Calu3 (cell line): Measurements from ENCODE around the gene FUCA1. TPM values are rescaled to one million over a fixed set of nuclear protein-coding genes. Genes with fewer than 3 reads are reported as not detected.
"Not testable (repeated sequence)": the region's sequence is repeated elsewhere in the genome, so short reads cannot be mapped to it uniquely, and the experiment has no call there.

Source experiments
- BruUV-seq: library from RNA; stranded (reverse); fragments of 400-500 nt; replicated peaks from 2 replicates; lab custom pipeline; 2021; lab: Mats Ljungman, UMichigan
- CTCF ChIA-PET: fragments of 300-600 bp; sonication (Branson Sonifier 250); formaldehyde crosslinking; loops from one replicate; lab custom pipeline; 2022; ENCODE audit warnings: antibody characterized with exemption; lab: Charles Lee
- DNase-seq: peaks from one replicate; pipeline ENCODE4 v3.0.0; 2022
- H3K27ac Mint-ChIP-seq: one replicate; pipeline ENCODE4 v1.8.0; 2022; ENCODE audit warnings: mixed read lengths; ENCODE audit not compliant: unreplicated experiment
- H3K27me3 Mint-ChIP-seq: one replicate; pipeline ENCODE4 v1.8.0; 2022; ENCODE audit warnings: mixed read lengths; ENCODE audit not compliant: unreplicated experiment
- H3K36me3 Mint-ChIP-seq: one replicate; pipeline ENCODE4 v1.8.0; 2022; ENCODE audit warnings: mild to moderate bottlenecking, moderate library complexity, mixed read lengths; ENCODE audit not compliant: insufficient read depth, unreplicated experiment
- H3K4me1 Mint-ChIP-seq: one replicate; pipeline ENCODE4 v1.8.0; 2022; ENCODE audit warnings: mild to moderate bottlenecking, low read depth, mixed read lengths; ENCODE audit not compliant: unreplicated experiment
- H3K4me3 Mint-ChIP-seq: one replicate; pipeline ENCODE4 v1.8.0; 2022; ENCODE audit warnings: mild to moderate bottlenecking, low read depth, moderate library complexity, mixed read lengths; ENCODE audit not compliant: unreplicated experiment
- H3K9me3 Mint-ChIP-seq: one replicate; pipeline ENCODE4 v1.8.0; 2022; ENCODE audit warnings: low read depth, mixed read lengths; ENCODE audit not compliant: unreplicated experiment
- intact Hi-C: fragments of 100-400 bp; cut with micrococcal nuclease; formaldehyde crosslinking; loops from one replicate; pipeline ENCODE4 v1.10.0; 2022; ENCODE audit not compliant: unreplicated experiment
- total RNA-seq: library from RNA; stranded (reverse); gene quantifications from 2 replicates; pipeline ENCODE4 v1.2.3, GENCODE V29; 2022
- TF ChIP-seq, protein P1 (sequence below): fragments of 200-600 bp; IDR thresholded peaks from one replicate; pipeline ENCODE4 v1.8.0; 2022; ENCODE audit warnings: antibody characterized with exemption; ENCODE audit not compliant: unreplicated experiment

FUCA1 gene
- total RNA-seq, 1 experiment from 2014 or later, result 17.2 TPM

GRCh38 chr1:23805025-23805424, 63.1 kb downstream of the FUCA1 start:
- H3K27me3 Mint-ChIP-seq, result no peaks in the 10 kb centered on the region
- no TSS peak for BruUV-seq
- no peak overlapping the region for H3K27ac Mint-ChIP-seq
- H3K4me3 Mint-ChIP-seq, result no peak overlapping the region
- H3K9me3 Mint-ChIP-seq, result no peaks in the 10 kb centered on the region
- CTCF ChIA-PET, result interaction anchor here (0.9 kb wide), 1 partner anchor 9 kb away, joined by 4 read pairs; no protein-coding TSS in a partner anchor
- DNase-seq, result no peak
- H3K4me1 Mint-ChIP-seq, result no peaks in the 10 kb centered on the region
- peaks cover 19% of the 10 kb centered on the region for H3K36me3 Mint-ChIP-seq
- TF ChIP-seq, protein P1, sequence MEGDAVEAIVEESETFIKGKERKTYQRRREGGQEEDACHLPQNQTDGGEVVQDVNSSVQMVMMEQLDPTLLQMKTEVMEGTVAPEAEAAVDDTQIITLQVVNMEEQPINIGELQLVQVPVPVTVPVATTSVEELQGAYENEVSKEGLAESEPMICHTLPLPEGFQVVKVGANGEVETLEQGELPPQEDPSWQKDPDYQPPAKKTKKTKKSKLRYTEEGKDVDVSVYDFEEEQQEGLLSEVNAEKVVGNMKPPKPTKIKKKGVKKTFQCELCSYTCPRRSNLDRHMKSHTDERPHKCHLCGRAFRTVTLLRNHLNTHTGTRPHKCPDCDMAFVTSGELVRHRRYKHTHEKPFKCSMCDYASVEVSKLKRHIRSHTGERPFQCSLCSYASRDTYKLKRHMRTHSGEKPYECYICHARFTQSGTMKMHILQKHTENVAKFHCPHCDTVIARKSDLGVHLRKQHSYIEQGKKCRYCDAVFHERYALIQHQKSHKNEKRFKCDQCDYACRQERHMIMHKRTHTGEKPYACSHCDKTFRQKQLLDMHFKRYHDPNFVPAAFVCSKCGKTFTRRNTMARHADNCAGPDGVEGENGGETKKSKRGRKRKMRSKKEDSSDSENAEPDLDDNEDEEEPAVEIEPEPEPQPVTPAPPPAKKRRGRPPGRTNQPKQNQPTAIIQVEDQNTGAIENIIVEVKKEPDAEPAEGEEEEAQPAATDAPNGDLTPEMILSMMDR, result no peak
- intact Hi-C loops, result loop anchor here (10.0 kb wide), 1 partner anchor 340 kb away; the partner anchor contains the start of gene IL22RA1

DNA sequence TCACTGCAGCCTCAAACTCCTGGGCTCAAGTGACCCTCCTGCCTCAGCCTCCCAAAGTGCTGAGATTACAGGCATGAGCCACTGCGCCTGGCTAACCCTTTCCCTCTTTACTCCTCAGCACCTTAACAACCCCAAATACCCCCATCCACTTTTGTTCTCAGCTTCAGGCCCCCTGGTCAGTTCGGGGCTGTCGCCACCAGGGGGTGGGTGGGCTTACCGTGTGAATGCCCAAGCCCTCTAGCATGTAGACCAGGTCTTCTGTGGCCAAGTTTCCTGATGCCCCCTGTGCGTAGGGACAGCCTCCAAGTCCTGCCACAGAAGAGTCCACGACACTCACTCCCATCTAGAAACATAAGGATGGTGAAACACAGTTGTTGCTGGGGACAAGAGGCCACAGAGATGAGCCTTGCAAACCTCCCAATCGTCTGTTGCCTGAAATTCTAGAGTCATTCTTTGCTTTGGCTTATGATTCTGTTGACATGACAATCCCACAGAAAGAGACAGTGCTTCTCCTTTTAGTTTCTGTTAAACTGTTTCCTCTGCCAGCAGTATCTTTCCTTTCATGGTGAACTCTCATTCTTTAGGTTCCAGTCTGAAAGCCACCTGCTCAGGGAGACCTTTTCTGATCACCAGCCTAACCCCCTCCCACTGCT, 63.8 kb downstream of the FUCA1 start:
- TF ChIP-seq, protein P1, result no peak
- no peaks in the 10 kb centered on the region for H3K27me3 Mint-ChIP-seq
- intact Hi-C loops, result loop anchor here (10.0 kb wide), 1 partner anchor 340 kb away; the partner anchor contains the start of gene IL22RA1
- H3K36me3 Mint-ChIP-seq, result peaks cover 26% of the 10 kb centered on the region
- BruUV-seq, result no TSS peak
- CTCF ChIA-PET, result no interaction called here
- H3K4me1 Mint-ChIP-seq, result no peaks in the 10 kb centered on the region
- no peaks in the 10 kb centered on the region for H3K9me3 Mint-ChIP-seq
- no peak overlapping the region for H3K27ac Mint-ChIP-seq
- DNase-seq, result no peak
- H3K4me3 Mint-ChIP-seq, result no peak overlapping the region

GRCh38 chr1:23803674-23804073, 64.4 kb downstream of the FUCA1 start:
- Mint-ChIP-seq H3K27ac (no peak overlapping the region), H3K4me1 (no peaks in the 10 kb centered on the region), H3K4me3 (no peak overlapping the region), H3K27me3 (no peaks in the 10 kb centered on the region), H3K9me3 (no peaks in the 10 kb centered on the region), H3K36me3 (peaks cover 32% of the 10 kb centered on the region)
- no TSS peak for BruUV-seq
- CTCF ChIA-PET, result interaction anchor here (1.3 kb wide), 1 partner anchor 26 kb away, joined by 5 read pairs; the partner anchor contains the start of gene PITHD1
- intact Hi-C loops, result loop anchor here (10.0 kb wide), 1 partner anchor 341 kb away; the partner anchor contains the start of gene IL22RA1
- no peak for DNase-seq
- TF ChIP-seq, protein P1, result no peak

- intact Hi-C loops, result loop anchor here (10.0 kb wide), 1 partner anchor 342 kb away; the partner anchor contains the start of gene IL22RA1
- not testable (repeated sequence) for H3K9me3 Mint-ChIP-seq, H3K4me3 Mint-ChIP-seq, H3K4me1 Mint-ChIP-seq, DNase-seq, H3K27me3 Mint-ChIP-seq, H3K27ac Mint-ChIP-seq, BruUV-seq
- peaks cover 40% of the 10 kb centered on the region for H3K36me3 Mint-ChIP-seq
- CTCF ChIA-PET, result interaction anchor here (1.3 kb wide), 1 partner anchor 25 kb away, joined by 5 read pairs; the partner anchor contains the start of gene PITHD1
These were observed 65.2 kb downstream of the FUCA1 start for GRCh38 chr1:23802809-23803342.
